GM19372 (cell line): ENCODE measurements around the gene TPPP3.
"Not testable (repeated sequence)": the region's sequence is repeated elsewhere in the genome, so short reads cannot be mapped to it uniquely, and the experiment has no call there.

Source experiments
- ATAC-seq: cut with Tn5 transposase; IDR thresholded peaks from one replicate; pipeline ENCODE4 v1.9.1; 2021; ENCODE audit warnings: mild to moderate bottlenecking, low read depth, moderate library complexity; ENCODE audit not compliant: unreplicated experiment

Gene TPPP3

DNA sequence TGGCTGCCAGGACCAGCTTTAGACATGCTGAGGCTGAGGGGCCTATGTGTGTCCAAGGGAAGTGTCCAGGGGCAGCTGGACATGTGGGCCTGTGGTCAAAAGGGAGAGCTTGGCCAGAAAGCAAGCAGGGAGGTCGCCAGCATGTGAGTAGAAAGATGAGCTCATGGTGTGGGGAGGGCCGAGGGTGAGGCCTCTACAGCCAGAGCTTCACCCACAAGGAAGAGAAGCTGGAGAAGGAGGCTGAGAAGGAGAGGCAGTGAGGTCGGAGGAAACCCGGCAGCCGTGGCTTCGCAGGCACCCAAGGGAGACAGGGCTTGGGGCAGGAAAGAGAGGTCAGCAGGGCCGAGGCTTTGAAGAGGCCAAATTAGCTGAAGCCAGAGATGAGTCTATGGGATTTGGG is 33.7 kb upstream of the TPPP3 start:
- no peak for ATAC-seq

DNA sequence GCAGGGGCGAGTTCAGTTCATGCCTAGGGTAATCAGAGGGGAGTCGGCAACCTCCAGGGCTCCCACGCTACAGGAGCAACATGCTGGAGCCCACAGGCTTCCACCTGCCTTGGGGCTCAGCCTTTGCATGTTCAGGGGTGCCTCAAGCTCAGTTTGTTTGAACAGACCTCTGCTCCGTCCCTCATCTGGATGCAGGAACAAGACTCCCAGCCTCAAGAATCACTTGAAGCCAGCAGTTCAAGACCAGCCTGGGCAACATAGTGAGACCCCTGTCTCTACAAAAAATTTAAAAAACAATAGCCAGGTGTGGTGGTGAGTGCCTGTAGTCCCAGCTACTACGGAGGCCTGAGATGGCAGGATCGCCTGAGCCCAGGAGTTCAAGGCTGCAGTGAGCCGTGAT is 32.7 kb upstream of the TPPP3 start:
- ATAC-seq, result no peak

DNA sequence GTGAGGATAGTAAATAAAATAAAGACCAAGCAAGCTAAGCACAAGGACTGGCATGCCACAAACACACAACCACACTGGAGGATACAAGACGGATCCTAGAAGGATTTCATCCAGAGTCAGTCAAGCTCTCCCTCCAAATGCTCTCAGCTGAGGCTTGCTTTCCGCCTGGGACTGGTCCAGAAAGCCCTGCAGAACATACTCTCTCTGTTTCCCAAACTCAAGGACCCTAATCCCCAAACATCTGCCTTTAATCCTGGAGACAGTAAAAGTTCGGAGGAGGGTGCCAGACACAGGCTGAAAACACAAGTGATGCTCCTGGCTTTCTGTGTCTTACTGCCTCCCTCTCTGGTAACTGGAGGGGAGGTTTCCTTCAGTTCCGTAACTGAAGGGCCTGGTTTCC is 32.3 kb upstream of the TPPP3 start:
- no peak for ATAC-seq

DNA sequence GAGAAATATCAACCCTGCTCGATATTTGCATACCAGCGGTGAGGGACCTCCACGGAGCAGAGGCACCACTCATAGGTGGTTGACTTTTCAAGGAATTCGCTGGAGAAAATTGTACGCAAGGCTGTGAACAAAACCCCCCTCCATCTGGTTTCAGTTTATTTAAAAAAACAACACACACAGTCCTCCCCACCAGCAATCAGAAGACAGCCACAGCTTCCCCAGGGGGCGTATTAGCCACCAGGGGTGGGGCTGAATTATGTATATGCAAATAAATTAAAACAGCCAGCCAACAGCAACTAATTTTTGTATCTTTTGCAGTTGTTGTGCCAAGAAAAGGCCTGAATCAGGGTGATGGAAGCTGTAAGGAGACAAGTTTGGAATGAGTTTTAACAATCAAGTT is 31.8 kb upstream of the TPPP3 start:
- no peak for ATAC-seq

DNA sequence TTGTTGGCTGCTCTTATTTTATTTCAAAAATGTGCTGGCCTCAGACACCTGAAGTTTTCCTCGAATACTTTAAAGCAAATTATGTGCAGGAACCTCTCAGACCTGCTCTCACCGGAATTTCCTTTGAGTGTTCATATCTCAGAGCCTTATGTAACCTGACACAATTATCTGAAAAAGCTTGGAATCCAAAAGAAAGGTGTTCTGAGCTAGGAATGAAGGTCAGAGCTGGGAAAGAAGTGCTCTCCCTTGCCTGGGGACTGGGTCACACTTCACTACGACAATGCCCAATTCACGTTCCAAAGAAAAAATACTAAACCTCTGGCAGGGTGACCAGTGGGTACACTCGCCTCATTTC is 30.9 kb upstream of the TPPP3 start:
- ATAC-seq, result no peak

DNA sequence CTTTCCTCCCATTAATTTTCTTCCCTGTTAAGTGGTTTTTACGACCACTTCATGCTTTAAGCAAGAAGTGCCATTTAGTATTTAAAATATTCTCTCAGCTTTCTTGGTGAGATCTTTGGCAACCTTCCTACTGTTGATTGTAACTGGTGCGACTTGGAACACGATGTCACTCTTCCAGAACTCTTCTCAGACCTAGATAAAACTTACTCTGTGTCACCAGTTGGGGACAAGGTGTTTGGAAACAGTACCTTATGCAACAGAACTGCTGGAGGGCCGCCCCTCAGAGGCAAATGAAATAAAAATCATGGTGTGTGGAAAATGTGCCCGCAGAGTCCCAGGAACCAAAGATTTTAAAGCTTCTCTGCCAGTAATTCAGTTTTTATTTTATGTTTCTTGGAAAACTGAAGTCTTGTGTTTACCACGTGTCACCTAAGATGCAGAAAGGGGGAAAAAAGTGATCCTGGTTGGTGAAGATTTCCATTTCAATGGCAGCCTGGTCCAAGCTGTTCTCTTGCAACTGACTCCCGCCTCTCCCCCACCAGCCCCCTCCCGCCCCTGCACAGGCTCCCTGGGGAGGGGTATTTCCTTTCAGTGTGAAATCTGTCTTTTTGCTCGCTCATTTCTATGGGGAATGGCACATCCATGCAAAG is 30.4 kb upstream of the TPPP3 start:
- ATAC-seq, result no peak

DNA sequence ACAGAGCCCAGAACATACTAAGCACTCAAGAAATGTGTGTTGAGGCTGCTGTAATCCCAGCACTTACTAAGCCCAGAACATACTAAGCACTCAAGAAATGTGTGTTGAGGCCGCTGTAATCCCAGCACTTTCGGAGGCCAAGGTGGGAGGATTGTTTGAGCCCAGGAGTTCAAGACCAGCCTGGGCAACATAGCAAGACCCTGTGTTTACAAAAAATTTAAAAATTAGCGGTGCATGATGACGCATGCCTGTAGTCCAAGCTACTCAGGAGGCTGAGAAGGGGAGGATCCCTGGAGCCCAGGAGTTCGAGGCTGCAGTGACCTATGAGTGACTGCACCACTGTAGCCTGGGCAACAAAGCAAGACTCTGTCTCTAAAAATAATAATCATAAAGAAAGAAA is 29.7 kb upstream of the TPPP3 start:
- ATAC-seq, result no peak

DNA sequence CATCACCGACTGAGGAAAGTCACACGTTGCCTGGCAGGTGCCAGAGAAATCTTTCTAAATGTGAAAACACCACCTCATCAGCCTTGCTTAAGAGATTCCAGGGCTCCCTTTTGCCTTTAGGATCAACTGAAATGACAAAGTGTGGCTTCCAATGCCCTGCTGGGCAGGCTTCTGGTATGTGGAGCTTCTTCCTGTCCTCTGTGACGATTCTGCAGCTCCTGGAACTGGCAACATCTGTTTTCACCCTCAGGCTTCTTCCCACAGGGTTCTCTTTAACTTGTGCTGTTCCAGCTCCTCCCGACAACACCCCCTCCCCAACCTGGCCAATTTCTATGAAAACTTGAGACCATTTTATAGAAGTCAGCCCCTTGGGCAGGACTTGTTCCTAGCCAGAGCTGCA is 27.7 kb upstream of the TPPP3 start:
- ATAC-seq, result no peak

DNA sequence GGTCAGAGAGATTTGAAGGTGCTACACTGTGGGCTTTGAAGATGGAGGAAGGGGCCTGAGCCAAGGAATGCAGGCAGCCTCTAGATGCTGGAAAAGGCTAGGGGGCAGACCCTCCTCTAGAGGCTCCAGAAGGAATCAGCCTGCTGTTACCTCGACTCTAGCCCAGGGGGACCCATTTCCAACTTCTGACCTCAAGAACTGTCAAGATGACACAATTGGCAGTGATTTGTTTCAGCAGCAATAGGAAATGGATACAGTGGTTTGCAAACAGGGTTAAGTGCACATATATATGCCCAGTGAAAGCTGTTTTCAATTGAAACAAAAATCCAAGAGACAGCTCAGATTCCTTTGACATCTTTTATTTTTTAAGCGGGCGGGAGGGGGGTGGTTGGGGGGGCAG is 26.6 kb upstream of the TPPP3 start:
- ATAC-seq, result no peak

DNA sequence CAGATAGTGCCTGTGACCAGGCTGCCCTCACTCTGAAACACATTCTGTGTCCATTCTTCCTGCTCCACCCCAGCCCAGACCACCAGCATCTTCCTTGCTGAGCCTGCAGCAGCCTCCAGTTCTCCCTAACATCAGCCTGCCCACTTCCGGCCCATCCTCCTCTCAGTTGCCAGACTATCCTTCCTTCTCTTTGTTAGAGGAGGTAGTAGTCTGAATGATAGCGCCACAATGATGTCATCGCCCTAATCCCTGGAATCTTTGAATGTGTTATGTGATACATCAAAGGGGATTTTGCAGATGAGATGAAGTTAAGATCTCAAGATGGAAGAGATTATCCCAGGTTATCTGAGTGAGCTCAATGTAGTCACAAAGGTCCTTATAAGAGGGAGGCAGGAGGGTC is 26.2 kb upstream of the TPPP3 start:
- no peak for ATAC-seq

DNA sequence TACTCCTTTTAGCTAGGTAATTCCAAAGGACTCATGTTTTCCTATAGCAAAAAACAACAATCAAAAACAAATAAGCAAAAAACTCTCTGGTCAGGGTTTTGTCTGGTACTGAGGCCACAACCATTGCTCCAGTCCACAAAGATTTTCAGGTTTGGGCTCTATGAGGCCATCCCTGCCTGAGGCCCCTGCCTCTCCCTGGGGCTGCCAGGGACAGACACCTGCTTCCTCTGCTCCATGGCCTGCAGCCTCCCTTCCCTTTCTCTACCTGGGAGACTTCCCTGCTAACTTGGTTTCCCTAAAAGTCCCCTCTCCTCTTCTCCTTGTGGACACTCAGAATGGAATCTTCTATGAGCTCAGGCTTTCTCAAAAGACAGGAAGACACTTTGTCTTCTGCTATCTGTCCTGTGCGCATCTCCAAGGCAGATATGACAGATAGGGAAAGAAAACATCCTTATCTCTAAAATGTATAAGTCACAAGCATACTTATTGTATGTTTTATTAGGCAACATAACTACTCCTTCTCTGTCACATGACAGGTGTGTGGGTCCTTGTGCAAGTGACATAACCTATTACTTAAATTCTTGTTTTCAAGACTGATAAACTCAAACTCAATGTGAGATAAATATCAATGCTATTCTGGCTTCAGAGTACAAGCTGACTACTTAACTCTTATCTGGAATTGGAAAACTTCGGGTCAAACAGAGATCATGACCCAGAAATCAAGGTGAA is 24.2 kb upstream of the TPPP3 start:
- no peak for ATAC-seq

DNA sequence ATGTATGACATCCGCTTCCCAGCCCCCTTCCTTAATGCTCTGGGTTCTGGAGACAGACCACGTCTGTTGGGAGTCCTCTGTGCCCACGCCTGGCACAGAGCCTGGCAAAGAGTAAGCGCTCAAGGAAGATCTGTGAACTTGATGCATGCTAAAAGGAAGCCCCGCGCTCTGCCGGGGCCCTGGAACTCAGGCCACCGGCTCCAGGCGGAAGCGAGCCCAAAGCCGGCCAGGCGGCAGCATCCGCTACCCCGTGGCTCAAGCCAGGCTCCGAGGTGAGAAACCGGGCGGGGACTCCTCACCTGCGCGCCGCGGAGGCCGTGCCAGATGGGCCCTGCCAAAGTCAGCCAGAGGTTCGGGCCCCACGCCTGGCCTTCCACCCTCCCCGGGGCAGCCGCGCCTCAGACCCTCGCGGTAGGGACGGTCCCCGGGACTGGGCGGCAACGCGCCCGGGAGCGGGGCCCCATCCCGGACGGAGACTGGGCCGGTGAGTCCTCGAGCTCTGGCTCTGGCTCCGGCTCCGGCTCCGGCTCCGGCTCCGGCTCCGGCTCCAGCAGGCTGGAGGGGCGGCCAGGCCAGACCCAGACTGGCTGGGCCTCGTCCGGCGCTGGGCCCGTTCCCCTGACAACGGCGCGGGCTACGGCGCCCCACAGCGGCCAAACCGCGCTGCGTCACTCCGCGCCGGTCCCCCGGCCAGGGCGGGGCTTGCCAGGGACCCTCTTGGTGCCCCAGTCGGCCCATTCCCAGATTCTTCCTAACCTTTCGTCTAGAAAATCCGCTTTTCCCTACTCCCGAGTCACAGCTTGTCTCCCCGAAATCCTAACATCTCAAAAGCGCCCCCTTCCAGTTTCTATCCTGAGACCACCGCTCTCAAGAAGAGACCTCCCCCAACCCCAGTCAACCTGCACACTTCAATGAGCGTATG is 22.8 kb upstream of the TPPP3 start, which contains the start of gene ZDHHC1:
Gene ZDHHC1, minus strand, starts transcription at position 606 of the 922 bp plus-strand sequence. CDS start 8,702 bp downstream, outside the sequence.
- peak; percentile 78 for ATAC-seq

DNA sequence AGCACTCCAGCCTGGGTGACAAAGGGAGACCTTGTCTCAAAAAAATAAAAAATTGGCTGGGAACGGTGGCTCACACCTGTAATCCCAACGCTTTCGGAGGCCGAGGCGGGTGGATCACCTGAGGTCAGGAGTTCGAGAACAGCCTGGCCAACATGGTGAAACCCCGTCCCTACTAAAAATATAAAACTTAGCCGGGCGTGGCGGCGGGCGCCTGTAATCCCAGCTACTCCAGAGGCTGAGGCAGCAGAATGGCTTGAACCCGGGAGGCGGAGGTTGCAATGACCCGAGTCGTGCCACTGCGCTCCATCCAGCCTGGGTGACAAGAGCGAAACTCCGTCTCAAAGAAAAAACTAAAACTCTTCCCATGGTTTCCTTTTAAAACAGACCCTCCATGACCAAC is 22.1 kb upstream of the TPPP3 start:
- ATAC-seq, result not testable (repeated sequence)

DNA sequence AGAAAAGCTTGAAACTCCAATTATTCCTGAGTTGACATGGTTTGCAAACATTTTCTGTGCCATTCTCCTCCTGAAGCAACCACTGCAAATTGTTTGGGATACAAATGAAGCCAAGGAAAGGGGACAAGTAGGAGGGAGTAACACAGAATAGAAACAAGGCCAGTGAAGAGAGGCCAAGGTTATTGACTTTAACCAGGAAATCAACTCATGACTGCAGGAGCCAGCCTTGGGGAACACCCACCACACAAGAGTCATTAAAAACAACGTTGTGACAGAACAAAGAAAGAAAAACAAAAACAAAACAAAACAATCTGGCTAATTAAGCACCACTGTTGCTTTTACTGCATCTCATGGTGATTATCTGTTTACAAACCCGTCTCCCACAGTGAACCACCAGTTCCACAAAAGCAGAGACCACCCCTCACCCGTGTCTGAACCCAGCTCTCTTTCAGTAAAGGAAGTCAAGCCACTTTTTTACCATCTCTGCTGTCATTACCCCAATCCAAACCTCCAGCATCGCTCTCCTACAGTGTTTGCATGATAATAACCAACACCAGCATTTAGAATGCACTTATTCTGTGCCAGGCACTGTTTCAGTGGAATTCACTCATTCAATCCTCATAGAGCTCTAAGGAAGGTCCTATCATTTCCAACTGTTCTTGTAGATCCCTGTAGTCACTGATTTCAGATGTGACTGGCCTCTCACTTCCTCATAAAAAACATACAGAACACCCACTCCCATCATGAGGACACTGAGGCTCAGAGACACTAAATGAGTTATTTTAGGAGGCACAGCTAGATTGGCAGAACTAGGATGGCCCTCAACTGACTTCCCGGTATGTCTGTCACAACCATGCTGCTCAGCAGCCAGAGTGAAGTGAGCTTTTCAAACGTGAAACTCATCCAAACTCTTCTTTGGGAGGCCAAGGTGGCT is 20.9 kb upstream of the TPPP3 start:
- no peak for ATAC-seq

DNA sequence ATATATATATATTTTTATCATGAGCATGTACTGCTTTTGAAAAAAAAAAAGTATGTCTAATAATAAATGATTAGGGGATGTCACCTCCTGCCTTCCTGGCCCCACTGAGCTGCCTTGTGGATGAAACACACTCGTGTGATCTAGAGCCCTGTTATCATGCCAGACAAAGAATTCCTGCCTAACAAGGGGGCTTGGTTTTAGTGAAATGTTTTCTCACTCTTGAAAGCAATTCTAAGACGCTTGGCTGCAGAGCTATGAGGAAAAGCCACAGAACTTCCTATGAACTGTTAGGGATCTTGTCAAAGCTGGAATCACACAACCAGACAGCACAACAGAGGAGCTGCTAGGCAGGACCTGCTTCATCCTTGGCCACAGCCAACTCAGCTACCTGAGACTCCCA is 19.0 kb upstream of the TPPP3 start:
- no peak for ATAC-seq

DNA sequence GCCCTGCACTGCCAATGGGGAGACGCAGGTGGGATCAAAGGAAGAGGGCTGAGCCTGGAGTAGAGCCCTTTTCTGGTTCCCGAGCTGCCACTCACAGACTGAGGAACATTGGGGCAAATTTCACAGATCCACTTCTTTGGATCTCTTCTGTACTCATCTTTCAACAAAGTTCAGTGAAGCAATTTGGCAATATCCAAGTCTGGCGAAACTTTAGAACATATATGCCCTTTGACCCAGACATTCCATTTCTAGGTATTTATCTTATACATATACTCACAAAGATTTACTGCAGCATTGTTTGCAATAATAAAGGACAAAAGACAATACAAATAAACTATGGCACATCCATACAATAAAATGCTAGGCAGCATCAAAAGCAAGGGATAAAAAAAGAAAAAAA is 18.0 kb upstream of the TPPP3 start:
- no peak for ATAC-seq

DNA sequence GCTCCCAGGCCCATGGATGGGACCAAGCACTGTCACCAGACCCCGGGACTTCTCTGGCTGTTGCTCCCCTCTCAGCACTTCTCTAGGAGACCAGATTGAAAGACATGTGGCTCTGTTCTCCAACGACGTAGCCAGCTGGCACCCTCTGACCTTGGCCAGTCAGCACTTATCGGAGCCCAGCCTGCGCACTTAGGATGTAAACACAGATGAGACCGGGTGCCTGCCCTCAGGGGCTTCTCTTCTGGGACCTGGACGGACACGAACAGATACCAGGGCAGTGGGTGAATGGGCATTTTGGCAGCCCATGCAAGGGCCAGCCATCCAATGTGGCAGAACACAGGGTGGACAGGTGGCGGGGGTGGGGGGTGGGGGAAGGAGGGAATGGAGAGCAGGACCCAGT is 16.3 kb upstream of the TPPP3 start:
- no peak for ATAC-seq

DNA sequence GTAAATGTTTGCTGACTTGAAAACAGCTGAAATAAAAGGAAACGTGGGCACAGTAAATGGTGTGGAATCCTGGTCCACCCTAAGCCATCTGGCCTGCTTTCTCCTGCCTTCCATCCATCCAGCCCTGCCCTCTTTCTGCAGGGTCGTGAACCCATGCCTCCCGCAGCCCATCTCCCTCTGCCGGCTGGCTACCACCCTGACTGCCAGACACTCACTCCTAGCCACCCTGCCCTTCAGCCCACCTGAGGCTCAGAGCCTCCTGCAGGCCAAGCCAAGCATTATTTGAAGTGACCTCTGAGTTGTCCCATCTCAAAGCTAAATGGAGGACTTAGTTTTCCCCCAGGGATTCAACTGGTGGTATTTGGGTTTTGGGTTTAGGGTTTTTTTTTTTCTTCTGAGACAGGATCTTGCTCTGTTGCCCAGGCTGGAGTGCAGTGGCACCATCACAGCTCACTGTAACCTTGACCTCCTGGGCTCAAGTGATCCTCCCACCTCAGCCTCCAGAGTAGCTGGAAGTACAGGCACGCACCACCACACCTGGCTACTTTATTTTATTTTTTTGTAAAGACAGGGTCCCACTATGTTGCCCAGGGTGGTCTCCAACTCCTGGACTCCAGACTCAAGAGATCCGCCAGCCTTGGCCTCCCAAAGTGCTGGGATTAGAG is 14.6 kb upstream of the TPPP3 start:
- ATAC-seq, result no peak

DNA sequence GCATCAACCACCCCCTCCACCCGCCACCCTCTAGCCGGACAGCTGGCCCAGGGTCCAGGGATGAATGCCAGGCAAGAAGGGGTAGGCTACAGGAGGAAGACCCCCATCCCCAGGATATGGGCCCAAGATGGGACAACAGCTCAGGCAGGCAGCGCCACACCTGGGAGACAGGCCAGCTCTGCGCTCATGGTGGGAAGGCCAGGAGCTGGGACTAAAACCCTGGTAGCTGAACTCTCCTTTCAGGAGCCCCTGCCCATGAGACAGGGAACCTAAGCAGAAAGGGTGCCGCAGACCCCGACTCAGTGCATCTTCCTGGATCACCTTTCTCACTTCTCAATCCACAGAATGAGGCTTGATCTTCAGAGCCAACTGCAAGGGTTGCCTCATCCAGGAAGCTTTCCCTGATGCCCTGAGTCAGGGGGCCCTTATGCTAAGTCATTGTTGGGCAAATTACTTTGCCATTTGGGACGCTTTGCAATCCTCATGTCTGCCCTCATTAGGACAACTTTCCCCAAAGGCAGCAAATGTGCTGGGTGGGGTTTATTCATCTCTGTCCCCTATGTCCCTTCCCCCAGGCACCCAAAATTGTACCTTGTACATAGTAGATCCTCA is 14.0 kb upstream of the TPPP3 start:
- no peak for ATAC-seq
